ENCODE data around the gene ZCCHC12.

ZCCHC12 gene

DNA sequence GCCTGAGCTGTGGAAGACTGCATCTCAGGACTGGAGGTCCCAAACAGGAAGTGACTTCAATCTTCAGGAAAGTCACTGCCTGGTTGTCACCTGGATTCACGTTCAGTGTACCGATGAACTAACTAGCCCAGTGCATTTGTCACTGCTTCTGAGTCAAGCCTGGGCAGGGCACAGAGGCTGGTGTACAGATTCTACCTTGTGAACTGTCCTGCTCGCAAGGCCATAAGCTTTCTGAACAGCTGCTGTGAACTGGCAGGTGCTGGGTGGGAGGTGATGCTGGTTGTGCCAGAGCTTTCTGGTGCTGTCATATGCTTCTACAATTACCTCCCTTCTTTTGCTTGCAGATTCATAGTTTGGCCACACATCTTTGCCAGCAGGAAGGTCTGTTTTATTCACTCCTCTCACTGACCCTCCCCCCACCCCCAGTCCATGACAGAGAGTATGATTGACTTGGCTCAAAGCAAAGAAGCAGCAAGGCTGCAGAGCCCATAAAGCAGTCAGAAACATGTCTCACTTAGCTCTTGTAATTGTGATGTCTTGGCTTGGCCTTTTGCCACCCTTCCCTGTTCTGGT is 40.5 kb downstream of the ZCCHC12 start:
- POLR2A ChIA-PET, result no interaction called here
- DNase-seq (ENCODE audit: low read depth, low spot score), result no peak

DNA sequence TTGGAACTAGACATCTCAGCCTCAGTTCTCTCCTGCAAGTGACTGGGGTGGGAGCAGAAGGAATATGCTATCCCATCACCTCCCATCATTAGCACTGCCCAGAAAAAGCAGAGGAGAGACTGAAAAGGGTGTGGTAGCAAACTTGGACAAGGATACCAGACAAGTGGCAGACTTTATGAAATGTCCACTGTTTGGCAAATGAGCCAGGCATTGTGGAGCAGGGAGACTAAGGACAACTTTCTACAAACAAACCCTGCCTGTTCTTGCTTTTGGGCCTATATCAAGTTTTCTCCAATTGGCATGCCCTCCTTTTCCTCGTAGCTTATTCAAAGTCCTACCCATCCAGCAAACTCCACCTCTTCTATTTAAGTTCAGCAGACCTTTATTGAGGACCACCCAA is 41.6 kb downstream of the ZCCHC12 start:
- DNase-seq (ENCODE audit: low read depth, low spot score), result no peak
- CTCF ChIA-PET, result no interaction called here
- H3K4me3 ChIP-seq (ENCODE audit: low read depth, low read length), result no peak overlapping the region
- TF ChIP-seq, protein P1, sequence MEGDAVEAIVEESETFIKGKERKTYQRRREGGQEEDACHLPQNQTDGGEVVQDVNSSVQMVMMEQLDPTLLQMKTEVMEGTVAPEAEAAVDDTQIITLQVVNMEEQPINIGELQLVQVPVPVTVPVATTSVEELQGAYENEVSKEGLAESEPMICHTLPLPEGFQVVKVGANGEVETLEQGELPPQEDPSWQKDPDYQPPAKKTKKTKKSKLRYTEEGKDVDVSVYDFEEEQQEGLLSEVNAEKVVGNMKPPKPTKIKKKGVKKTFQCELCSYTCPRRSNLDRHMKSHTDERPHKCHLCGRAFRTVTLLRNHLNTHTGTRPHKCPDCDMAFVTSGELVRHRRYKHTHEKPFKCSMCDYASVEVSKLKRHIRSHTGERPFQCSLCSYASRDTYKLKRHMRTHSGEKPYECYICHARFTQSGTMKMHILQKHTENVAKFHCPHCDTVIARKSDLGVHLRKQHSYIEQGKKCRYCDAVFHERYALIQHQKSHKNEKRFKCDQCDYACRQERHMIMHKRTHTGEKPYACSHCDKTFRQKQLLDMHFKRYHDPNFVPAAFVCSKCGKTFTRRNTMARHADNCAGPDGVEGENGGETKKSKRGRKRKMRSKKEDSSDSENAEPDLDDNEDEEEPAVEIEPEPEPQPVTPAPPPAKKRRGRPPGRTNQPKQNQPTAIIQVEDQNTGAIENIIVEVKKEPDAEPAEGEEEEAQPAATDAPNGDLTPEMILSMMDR (IDR thresholded peaks at IDR 0.05; ENCODE audit: insufficient read depth, low read length, missing control alignments), result no peak
- POLR2A ChIA-PET, result no interaction called here

More for the DNA sequence above, 40.5 kb downstream of the ZCCHC12 start:
- TF ChIP-seq, protein P1 (IDR thresholded peaks at IDR 0.05; ENCODE audit: insufficient read depth, low read length, missing control alignments), result no peak
- CTCF ChIA-PET, result interaction anchor here (1.6 kb wide), 1 partner anchor 25 kb away, joined by 4 read pairs; no protein-coding TSS in a partner anchor
- no peak overlapping the region for H3K4me3 ChIP-seq (ENCODE audit: low read depth, low read length)

DNA sequence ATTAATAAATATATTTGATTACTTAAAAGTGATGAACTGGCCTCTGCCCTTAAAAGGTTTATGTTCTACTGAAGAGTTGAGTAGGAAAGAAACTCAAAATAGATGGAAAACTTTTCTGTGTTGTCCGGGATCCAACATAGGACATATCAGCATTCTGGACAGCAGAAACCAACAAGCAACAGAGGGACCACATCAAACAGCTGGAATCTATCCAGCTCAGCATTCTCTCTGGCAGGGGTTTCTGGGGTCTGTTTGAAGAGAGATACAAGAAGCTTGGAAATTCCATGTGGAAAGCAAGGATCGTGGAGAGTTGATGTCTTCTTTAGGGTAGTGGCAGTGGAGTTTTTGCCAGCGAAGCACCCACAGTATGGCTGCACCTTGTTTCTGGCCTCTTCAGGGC is 43.6 kb downstream of the ZCCHC12 start:
- TF ChIP-seq, protein P1 (IDR thresholded peaks at IDR 0.05; ENCODE audit: insufficient read depth, low read length, missing control alignments), result no peak
- CTCF ChIA-PET, result no interaction called here
- DNase-seq (ENCODE audit: low read depth, low spot score), result no peak
- no peak overlapping the region for H3K4me3 ChIP-seq (ENCODE audit: low read depth, low read length)
- POLR2A ChIA-PET, result no interaction called here

DNA sequence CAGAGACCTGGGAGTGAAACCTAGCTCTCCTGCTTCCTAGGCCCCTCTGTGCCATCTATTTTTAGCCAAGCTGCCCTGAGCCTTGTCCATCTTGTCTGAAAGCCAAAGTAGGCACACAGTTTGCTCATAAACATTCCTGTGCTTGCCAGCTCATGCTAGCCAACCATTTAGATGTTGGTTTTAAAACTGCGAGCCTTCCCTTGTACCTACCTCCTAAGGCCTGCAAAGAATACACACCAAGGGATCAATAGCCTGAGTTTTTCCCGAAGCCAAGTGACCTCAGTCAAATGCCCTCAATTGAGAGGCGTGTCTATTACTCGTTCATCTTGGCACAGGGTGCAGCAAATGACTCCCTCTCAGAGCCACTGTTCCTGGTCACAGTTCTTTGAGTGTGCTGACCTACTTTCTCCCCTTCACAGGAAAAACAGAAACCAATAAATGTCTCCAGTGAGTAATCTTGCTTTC is 48.5 kb downstream of the ZCCHC12 start:
- TF ChIP-seq, protein P1 (IDR thresholded peaks at IDR 0.05; ENCODE audit: insufficient read depth, low read length, missing control alignments), result no peak
- POLR2A ChIA-PET, result no interaction called here
- no peak for DNase-seq (ENCODE audit: low read depth, low spot score)
- H3K4me3 ChIP-seq (ENCODE audit: low read depth, low read length), result no peak overlapping the region
- CTCF ChIA-PET, result no interaction called here

Data from AG04449 (cell line).